GM23338 (cell line): ENCODE measurements around the gene MIER1.

ENCODE experiments used
- CREB1 ChIP-seq: fragments of 250-450 bp; sonication (Bioruptor Pico); IDR thresholded peaks from 2 replicates; pipeline ENCODE4 v1.5.0; 2020; ENCODE audit warnings: low read depth, mild to moderate bottlenecking, moderate library complexity
- CTCF ChIP-seq, 2 experiments: fragments of 200-600 bp in 1 of 2; sonication (generic) in 1 of 2; conservative IDR thresholded peaks; 2 replicates each; pipeline versions ENCODE4 v1.5.1 to v1.6.1; 2016 to 2017; ENCODE audit warnings: antibody characterized with exemption in 2 of 2, low read depth in 2 of 2, mild to moderate bottlenecking in 2 of 2, moderate library complexity in 1 of 2
- ETS1 ChIP-seq: IDR thresholded peaks from 2 replicates; pipeline ENCODE4 v1.6.1; 2016; ENCODE audit warnings: antibody characterized with exemption
- EZH2 ChIP-seq: fragments of 200-600 bp; sonication (generic); IDR thresholded peaks from one replicate; pipeline ENCODE4 v1.8.0; 2017; ENCODE audit warnings: antibody characterized with exemption, mild to moderate bottlenecking, low read depth; ENCODE audit not compliant: unreplicated experiment
- EZH2phosphoT487 ChIP-seq: fragments of 200-600 bp; sonication (generic); IDR thresholded peaks from one replicate; pipeline ENCODE4 v1.8.1; 2018; ENCODE audit warnings: antibody characterized with exemption; ENCODE audit not compliant: unreplicated experiment
- JUNB ChIP-seq: IDR thresholded peaks from one replicate; pipeline ENCODE4 v1.6.1; 2016; ENCODE audit warnings: antibody characterized with exemption; ENCODE audit not compliant: unreplicated experiment
- NANOG ChIP-seq: IDR thresholded peaks from 2 replicates; pipeline ENCODE4 v1.6.1; 2016; ENCODE audit warnings: antibody characterized with exemption, borderline replicate concordance
- POLR2AphosphoS5 ChIP-seq: IDR thresholded peaks from 2 replicates; pipeline ENCODE4 v1.6.1; 2016; ENCODE audit warnings: antibody characterized with exemption, low read depth
- REST ChIP-seq: IDR thresholded peaks from one replicate; pipeline ENCODE4 v1.6.1; 2018; ENCODE audit warnings: antibody characterized with exemption; ENCODE audit not compliant: unreplicated experiment
- STAT1 ChIP-seq: IDR thresholded peaks from one replicate; pipeline ENCODE4 v1.6.1; 2016; ENCODE audit warnings: antibody characterized with exemption; ENCODE audit not compliant: unreplicated experiment
- ZNF331 ChIP-seq: fragments of 250-450 bp; sonication (Bioruptor Pico); IDR thresholded peaks from 2 replicates; pipeline ENCODE4 v1.5.0; 2020; ENCODE audit warnings: low read depth, mild to moderate bottlenecking, moderate library complexity

- TF ChIP-seq CTCF (conservative IDR thresholded peaks at IDR 0.05; ENCODE audit: low read depth in 2 of 2) = no peak
- no peak for TF ChIP-seq EZH2phosphoT487
- TF ChIP-seq POLR2AphosphoS5 = no peak
- TF ChIP-seq NANOG = no peak
- TF ChIP-seq CREB1 = no peak
- no peak for TF ChIP-seq ETS1
- no peak for TF ChIP-seq EZH2
- TF ChIP-seq ZNF331 (CRISPR knock-in tag) = no peak
- no peak for TF ChIP-seq REST
- TF ChIP-seq JUNB = no peak
- no peak for TF ChIP-seq STAT1
These were observed 19.8 kb downstream of the MIER1 start for GRCh38 chr1:66944330-66945274.
